Activated CD4-positive, alpha-beta T cell treated with anti-CD3 and anti-CD28 coated beads, Interleukin-2, amount 50 U/mL, for 4 hours (primary cell): ENCODE results near the gene GAB2.

Experiments
- DNase-seq, 2 experiments: peaks; one replicate each; pipeline ENCODE4 v3.0.0-alpha.2; 2020

The GAB2 gene

DNA sequence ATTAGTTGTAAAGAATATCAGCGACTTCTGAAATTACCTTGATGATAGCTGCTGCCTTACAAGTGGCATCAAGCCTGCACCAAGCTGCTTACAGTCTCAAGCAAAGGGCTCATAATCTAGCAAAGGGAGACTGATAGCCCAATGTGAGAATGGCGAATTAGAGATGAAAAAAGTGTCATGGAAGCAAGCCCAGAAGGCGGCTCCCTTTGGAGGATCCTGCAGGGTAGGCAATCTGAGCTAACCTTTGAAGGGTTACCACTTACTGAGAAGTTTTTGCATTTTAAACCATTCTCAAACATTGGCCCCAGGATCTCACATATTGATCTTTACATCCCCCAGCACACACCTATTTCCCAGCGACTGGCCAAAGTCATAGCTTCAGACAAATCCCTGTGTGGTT is 18.5 kb downstream of the GAB2 start:
- DNase-seq, result no peak

DNA sequence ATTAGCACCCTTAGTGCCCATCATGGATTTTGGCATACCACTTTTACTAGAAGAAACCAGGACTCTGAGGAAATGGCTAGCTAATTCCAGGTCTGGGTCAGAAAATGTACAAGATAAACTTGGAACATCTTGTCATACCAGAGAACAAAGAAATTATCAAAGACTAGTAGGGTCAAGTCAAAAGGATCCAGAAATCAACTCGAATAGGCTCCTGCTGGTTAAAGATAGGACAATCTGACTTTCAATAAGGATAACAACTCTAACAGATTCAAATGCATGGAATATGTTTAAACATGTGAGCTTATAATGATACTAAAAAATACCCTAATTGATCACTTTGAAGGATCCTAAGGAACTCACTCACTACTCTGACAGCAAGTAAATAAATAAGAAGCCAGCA is 18.9 kb downstream of the GAB2 start:
- no peak for DNase-seq

GRCh38 chr11:78397398-78397797 is 20.2 kb downstream of the GAB2 start:
- no peak for DNase-seq

GRCh38 chr11:78395597-78395996 is 22.0 kb downstream of the GAB2 start:
- DNase-seq, result no peak

GRCh38 chr11:78392854-78393253 is 24.8 kb downstream of the GAB2 start:
- no peak for DNase-seq

GRCh38 chr11:78391424-78391823 is 26.2 kb downstream of the GAB2 start:
- no peak for DNase-seq

GRCh38 chr11:78390809-78391208 is 26.8 kb downstream of the GAB2 start:
- DNase-seq, result no peak

DNA sequence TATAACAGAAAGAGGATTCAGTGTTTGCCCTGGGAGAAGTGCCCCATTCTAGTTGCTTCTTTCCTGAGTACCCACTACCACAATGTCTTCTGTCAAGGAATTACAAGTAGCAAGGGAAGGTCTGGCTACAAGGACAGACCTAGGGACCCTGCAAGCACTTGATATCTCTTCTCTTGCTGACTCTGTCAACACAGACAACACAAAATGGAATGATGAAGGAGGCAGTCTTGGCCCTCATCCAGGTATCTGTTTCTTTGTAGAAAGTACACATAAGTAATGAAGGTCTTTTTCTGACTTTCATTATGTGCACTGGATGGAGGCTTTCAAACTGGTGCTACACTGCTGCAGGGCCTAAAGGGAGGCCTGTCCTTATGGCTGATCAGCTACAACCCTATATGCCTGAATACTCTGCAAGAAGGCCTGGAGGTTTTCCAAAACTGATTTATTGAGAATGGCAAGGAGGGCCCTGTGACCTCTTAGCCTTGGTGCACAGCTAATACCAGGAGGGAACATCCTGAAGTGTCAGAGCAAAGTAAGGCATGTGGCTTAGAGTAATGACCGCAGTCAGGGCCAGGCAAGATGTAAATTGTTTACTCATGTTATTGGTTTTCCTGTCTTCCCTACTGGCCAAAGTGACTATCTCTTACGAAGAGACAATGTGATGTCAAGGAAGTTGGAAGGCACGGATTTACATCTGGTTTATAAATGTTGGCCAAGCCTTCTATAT is 31.2 kb downstream of the GAB2 start:
- no peak for DNase-seq

- no peak for DNase-seq
Measured at GRCh38 chr11:78385205-78385604, 32.4 kb downstream of the GAB2 start.

DNA sequence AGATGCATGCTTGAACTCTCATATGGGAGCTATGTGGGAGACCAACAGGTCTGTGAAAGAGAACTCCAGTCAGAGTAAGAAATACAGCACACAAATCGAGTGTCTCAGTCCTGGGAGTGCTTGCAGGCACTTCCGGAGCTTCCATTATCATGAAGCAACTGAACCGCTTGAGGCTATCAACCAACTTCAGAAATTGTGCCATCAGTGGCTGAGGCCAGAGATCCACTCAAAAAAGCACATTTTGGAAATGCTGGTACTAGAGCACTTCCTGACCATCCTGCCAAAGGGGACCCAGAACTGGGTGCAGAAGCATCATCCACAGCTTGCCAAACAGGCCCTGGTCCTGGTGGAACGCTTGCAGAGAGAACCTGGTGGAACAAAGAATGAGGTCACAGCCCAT is 33.4 kb downstream of the GAB2 start:
- DNase-seq, result no peak

DNA sequence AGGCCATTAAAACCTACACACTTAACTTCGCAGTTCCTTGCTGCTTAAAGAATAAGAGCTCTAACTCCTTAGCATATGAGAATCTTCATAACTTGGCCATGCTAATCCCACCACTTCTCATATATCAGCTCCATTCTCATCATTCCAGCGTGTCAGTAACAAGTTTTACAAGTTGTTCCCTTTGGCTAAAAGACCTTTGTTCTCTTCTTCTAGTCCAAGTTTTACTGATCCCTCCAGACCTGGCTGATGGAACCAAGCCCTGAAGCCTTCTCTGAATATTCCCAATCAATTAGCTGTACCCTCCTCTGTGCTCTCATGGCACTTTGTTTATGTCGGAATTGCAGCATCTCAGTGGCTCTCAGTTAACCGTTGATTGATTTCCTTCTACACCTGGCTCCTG is 35.8 kb downstream of the GAB2 start:
- DNase-seq, result no peak

GRCh38 chr11:78380615-78381051 is 37.0 kb downstream of the GAB2 start:
- DNase-seq, result no peak

DNA sequence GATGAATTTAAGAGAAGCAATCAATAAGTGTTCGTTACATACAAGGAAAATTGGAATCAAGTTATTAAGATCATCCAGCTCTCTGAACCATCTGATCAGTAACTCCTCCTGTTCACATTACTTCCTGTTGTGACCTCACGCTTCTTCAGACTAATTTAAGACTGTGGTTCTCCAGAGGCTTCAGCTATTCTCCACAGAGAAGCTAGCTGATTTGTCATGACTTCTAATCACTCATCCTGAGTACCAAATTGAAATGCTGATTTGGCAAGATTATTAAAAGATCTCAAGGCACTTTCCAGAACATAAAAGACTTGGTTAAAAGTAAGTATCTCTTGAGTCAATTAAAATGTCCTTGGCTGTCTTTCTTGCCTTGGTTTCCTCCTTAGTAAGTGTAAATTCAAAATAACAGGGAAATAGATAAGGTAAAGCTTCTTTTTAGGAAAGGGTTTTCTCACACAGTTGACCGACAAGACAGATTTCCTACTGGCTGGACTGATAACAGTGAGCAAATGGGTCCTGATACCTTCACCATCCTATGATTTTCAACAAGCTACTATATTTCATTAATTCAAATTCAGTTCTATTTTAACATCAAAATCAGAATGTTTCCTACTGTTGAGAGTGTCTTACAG is 38.5 kb downstream of the GAB2 start:
- no peak for DNase-seq

GRCh38 chr11:78377625-78378418 is 39.8 kb downstream of the GAB2 start:
- no peak for DNase-seq

GRCh38 chr11:78376858-78377257 is 40.8 kb downstream of the GAB2 start:
- no peak for DNase-seq

DNA sequence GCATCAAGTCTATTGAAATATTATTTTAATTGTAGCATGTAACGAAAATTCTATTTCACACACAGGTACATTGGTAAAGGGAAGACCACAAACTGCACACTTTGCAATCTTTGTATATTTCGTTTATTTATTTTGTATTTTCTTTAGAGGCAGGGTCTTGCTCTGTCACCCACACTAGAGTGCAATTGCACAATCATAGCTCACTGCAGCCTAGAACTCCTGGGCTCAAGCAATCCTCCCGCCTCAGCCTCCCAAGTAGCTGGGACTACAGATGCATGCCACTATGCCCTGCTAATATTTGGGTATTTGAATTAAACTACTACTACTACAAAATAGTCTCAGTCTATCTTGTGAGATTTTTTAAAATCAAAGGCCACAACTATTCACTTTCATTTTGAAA is 42.7 kb downstream of the GAB2 start:
- no peak for DNase-seq

- no peak for DNase-seq
Measured at GRCh38 chr11:78373689-78374088, 43.9 kb downstream of the GAB2 start.

DNA sequence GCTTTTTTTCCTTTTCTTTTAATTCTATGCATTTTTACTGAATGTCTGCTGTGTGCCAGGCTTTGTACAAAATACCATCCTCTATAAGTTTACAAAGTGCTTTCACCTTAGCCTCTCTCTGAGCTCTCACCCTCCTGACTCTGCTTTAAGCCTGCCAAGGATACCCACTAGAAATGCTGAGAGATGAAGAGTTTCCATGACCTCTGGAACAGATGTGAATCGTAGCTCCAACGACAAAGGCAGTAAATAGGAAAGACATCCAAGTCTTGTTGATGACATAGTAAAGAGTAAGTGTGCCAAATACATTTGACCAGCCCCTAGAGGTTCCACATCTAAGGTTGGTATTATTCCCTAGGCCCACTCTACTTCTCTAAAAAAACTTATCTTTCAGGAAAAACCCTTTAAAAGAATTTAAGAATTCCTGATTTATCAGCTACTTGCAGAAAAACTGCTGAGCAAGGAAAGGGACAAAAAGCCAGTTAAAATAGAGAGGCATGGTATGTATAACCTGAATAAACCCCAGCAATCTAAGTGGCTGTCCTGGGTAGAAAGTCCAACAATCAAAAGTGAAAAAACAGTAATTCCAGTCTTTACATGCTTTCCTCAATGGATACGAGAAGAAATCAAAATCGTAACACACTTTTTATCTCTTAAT is 45.4 kb downstream of the GAB2 start:
- DNase-seq, result no peak

- DNase-seq, result no peak
Measured at GRCh38 chr11:78371221-78371891, 46.3 kb downstream of the GAB2 start.

- DNase-seq, result no peak
Measured at GRCh38 chr11:78370406-78371172, 47.0 kb downstream of the GAB2 start.

DNA sequence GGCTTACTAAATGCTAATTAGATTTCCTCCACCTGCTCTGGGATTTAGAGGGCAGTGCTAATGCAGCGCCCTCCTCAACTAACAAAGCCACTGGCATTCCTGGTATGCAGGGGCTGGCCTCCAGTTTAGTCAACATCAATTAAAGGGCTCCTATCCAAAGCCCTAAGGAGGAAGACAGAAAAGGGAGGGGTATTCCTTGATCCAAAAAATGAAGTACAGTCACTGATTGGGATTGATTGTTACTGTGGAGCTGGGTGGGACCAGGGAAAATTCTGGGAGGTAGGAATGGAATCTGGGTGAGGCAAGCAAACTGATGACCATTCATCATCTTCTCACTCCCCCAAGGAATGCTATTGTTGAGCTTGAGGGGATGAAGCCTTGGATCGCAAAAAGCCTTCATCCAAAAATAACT is 52.2 kb downstream of the GAB2 start:
- DNase-seq, result no peak

DNA sequence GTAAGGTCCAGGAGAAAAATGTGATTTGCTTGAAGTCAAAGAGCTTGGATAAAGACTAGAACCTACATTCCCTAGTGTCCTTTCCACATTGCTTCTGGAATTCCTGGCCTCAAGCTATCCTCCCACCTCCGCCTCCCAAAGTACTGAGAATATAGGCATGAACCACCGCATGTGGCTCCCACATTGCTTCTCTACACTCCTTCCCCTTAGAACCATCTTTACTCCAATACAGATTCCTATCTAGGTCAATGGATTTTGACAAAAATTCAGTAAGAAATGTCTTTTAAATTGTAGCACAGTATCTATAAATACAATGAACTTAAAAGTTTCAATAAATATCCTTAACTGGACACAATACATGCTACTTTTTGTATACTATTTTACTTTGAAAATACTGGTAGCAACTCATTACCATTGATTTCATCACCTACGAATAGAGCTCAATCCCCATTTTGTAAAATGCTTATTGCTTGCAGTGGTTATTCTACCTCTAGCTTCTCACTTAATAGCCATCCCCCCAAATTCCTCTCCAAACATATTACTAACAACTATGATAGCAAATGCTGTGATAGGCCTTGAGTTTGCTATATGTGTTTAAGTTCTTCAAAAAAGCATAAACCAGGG is 53.4 kb downstream of the GAB2 start:
- no peak for DNase-seq
